ENCODE measurements around the gene ADH7.

ADH7 gene

DNA sequence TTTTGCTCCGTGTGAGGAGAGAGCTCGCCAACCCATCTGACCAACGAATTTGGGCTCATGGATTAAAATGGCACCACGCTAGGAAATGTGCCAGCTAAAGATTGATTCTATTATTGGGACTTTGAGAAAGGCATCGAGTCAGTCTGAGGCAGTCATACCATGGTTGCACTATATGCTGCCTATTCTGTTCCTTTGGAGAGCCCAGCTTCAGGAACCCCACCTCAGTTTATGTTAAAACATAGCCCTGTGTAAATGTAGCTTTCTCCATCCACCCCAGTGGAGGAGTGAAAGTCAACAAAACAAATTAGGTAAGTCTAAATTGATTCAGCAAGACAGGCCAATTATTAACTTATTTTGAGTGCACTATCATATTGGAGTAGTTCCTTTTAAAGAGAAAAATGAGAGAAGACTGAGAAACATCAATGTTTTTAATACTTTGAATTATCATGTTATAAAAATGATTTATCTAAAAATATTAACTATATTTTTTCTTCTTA is 24.5 kb upstream of the ADH7 start:
- Histone ChIP-seq H3K27me3 (no peaks in the 10 kb centered on the region), H3K4me2 (no peak overlapping the region), H3K27ac (no peak overlapping the region), H4K20me1 (no peaks in the 10 kb centered on the region), H3K9me3 (0 out of 2 replicates have a peak, but pooled peaks cover under 1% of the 10 kb centered on the region), H3K9ac (no peak overlapping the region), H3K4me1 (no peaks in the 10 kb centered on the region), H3K36me3 (no peaks in the 10 kb centered on the region), H3K4me3 (no peak overlapping the region)
- no peak for TF ChIP-seq Cebpa-rat (IDR thresholded peaks at IDR 0.05)

- Histone ChIP-seq H3K4me1 (no peaks in the 10 kb centered on the region), H3K9me3 (peaks cover 7% of the 10 kb centered on the region), H3K4me3 (no peak overlapping the region), H3K27ac (no peak overlapping the region), H3K27me3 (no peaks in the 10 kb centered on the region), H3K4me2 (no peak overlapping the region), H4K20me1 (no peaks in the 10 kb centered on the region), H3K9ac (no peak overlapping the region), H3K36me3 (no peaks in the 10 kb centered on the region)
- TF ChIP-seq Cebpa-rat (IDR thresholded peaks at IDR 0.05), result no peak
These were observed 23.8 kb upstream of the ADH7 start for GRCh38 chr4:99458911-99459447.

DNA sequence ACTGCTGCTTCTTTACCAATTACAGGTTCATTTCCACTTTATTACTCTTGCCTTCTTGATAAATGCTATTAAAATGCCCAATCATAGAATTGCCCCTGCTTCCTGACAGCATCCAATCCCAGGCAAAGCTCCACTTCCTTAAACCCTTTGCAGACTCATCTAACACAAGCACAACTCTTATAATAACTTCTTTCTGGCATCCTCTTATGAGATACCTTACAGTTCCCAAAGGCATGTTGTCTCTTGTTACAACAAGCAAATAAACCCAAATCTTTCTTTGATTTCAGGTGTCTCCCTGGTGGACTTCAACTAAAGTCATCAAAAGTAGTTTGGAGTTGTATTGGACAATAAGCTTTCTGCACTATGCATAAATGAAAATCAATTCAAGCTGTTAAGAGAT is 22.5 kb upstream of the ADH7 start:
- no peak overlapping the region for H3K4me2 ChIP-seq
- H4K20me1 ChIP-seq, result no peaks in the 10 kb centered on the region
- H3K9ac ChIP-seq, result no peak overlapping the region
- H3K27me3 ChIP-seq, result no peaks in the 10 kb centered on the region
- no peaks in the 10 kb centered on the region for H3K36me3 ChIP-seq
- peaks cover 20% of the 10 kb centered on the region for H3K9me3 ChIP-seq
- no peak overlapping the region for H3K27ac ChIP-seq
- H3K4me3 ChIP-seq, result no peak overlapping the region
- no peaks in the 10 kb centered on the region for H3K4me1 ChIP-seq
- no peak for TF ChIP-seq Cebpa-rat (IDR thresholded peaks at IDR 0.05)

- Histone ChIP-seq H3K36me3 (no peaks in the 10 kb centered on the region), H3K4me2 (no peak overlapping the region), H3K4me1 (no peaks in the 10 kb centered on the region), H3K9me3 (peaks cover 24% of the 10 kb centered on the region), H3K27ac (no peak overlapping the region), H4K20me1 (no peaks in the 10 kb centered on the region), H3K4me3 (no peak overlapping the region), H3K9ac (no peak overlapping the region), H3K27me3 (no peaks in the 10 kb centered on the region)
- TF ChIP-seq Cebpa-rat (IDR thresholded peaks at IDR 0.05), result no peak
These were observed 22.1 kb upstream of the ADH7 start for GRCh38 chr4:99457270-99457669.

DNA sequence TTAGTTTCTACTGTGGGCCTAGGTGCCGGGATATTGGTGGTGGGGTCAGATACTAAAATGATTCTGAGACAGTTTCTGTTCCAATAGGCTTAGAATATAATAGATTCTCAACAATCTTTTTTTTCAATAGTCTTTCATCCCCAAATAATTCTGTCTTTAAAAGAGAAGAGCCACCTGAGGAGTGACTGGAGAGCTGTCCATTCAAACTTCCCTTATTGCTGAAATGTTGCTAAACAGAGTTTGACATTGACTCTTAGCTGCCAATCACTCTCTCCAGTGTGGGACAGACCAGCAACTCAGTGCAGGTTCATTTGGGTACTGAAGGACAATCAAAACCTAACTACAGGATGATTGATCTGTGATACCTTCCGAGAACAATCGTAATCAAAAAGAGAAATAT is 12.4 kb upstream of the ADH7 start:
- Histone ChIP-seq H4K20me1 (no peaks in the 10 kb centered on the region), H3K9ac (no peak overlapping the region), H3K36me3 (no peaks in the 10 kb centered on the region), H3K4me2 (no peak overlapping the region), H3K27me3 (no peaks in the 10 kb centered on the region), H3K4me1 (0 out of 2 replicates have a peak, but pooled peaks cover 5% of the 10 kb centered on the region), H3K27ac (no peak overlapping the region), H3K9me3 (peaks cover 22% of the 10 kb centered on the region), H3K4me3 (no peak overlapping the region)
- no peak for TF ChIP-seq Cebpa-rat (IDR thresholded peaks at IDR 0.05)

GRCh38 chr4:99447079-99447478 is 11.9 kb upstream of the ADH7 start:
- TF ChIP-seq Cebpa-rat (IDR thresholded peaks at IDR 0.05), result no peak
- Histone ChIP-seq H3K9me3 (peaks cover 17% of the 10 kb centered on the region), H3K9ac (no peak overlapping the region), H3K27me3 (no peaks in the 10 kb centered on the region), H3K27ac (no peak overlapping the region), H3K4me2 (no peak overlapping the region), H3K4me3 (no peak overlapping the region), H3K36me3 (no peaks in the 10 kb centered on the region), H3K4me1 (0 out of 2 replicates have a peak, but pooled peaks cover 5% of the 10 kb centered on the region), H4K20me1 (no peaks in the 10 kb centered on the region)

DNA sequence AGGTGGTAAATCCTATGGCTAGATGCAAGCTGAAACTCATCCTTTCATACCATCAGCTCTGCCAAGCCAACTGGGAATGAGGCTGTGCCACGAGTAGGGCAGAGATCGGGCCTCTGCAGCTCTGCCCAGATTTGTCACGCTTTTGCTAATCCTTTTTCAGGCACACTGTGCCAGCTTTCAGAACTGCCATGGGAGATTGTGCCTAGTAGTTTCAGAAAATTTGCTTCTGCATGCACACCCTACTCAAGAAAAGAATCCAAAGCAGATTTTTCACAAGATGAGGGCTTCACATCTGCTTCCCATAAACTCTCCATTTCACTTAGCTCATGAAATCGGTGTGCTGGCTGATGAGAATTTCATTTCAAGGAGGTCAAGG is 3.3 kb upstream of the ADH7 start:
- Histone ChIP-seq H3K27me3 (no peaks in the 10 kb centered on the region), H3K9ac (no peak overlapping the region), H4K20me1 (no peaks in the 10 kb centered on the region), H3K4me3 (no peak overlapping the region), H3K4me1 (no peaks in the 10 kb centered on the region), H3K9me3 (no peaks in the 10 kb centered on the region), H3K36me3 (no peaks in the 10 kb centered on the region), H3K27ac (no peak overlapping the region), H3K4me2 (no peak overlapping the region)
- TF ChIP-seq Cebpa-rat (IDR thresholded peaks at IDR 0.05), result no peak

DNA sequence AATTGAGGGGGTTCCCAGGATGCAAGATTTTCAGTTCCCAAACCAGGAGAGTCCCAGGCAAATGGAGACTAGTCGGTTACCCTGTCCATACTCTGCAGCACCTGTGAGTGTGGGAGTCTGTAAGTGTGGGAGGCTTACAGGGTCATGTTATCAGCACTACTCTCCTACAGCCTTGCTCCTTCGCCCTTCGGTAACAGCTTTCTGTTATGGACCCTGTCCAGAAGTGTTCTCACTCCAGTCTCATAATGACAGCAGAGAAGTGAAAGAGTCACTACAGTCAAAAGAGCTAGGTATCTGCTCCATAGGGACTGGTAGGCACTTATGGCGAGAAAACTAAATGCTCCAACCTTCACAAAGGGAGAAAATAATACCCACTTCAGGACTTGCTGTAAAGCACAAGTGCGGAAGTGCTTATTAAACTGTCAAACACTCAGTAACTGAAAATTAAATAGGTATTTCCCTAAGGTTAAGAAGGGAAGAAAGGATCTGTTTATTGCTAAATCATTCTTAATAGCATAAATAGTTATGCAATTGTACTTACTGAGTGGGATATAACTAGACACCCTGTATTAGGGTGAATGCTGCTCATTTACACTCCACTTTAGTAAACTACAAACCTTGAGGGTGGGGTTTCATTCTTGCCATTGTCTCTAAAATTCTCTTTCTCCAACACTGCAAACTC is 2.7 kb upstream of the ADH7 start:
- Histone ChIP-seq H3K4me1 (no peaks in the 10 kb centered on the region), H3K27ac (no peak overlapping the region), H3K4me3 (no peak overlapping the region), H3K4me2 (no peak overlapping the region), H3K27me3 (no peaks in the 10 kb centered on the region), H3K36me3 (no peaks in the 10 kb centered on the region), H3K9me3 (no peaks in the 10 kb centered on the region), H3K9ac (no peak overlapping the region), H4K20me1 (no peaks in the 10 kb centered on the region)
- TF ChIP-seq Cebpa-rat (IDR thresholded peaks at IDR 0.05), result no peak

GRCh38 chr4:99436976-99437722 is 2.0 kb upstream of the ADH7 start:
- no peak overlapping the region for H3K4me2 ChIP-seq
- no peaks in the 10 kb centered on the region for H3K4me1 ChIP-seq
- no peaks in the 10 kb centered on the region for H3K27me3 ChIP-seq
- no peak overlapping the region for H3K4me3 ChIP-seq
- H3K9ac ChIP-seq, result no peak overlapping the region
- H3K36me3 ChIP-seq, result no peaks in the 10 kb centered on the region
- H3K27ac ChIP-seq, result no peak overlapping the region
- TF ChIP-seq Cebpa-rat (IDR thresholded peaks at IDR 0.05), result no peak
- no peaks in the 10 kb centered on the region for H3K9me3 ChIP-seq
- H4K20me1 ChIP-seq, result no peaks in the 10 kb centered on the region

GRCh38 chr4:99436462-99436861 is 1.3 kb upstream of the ADH7 start:
- Histone ChIP-seq H3K4me1 (no peaks in the 10 kb centered on the region), H3K4me3 (no peak overlapping the region), H3K27ac (no peak overlapping the region), H3K9me3 (no peaks in the 10 kb centered on the region), H3K27me3 (no peaks in the 10 kb centered on the region), H3K36me3 (no peaks in the 10 kb centered on the region), H3K4me2 (no peak overlapping the region), H4K20me1 (no peaks in the 10 kb centered on the region), H3K9ac (no peak overlapping the region)
- no peak for TF ChIP-seq Cebpa-rat (IDR thresholded peaks at IDR 0.05)
